LoVo (cell line): Measurements from ENCODE around the gene IL22RA1.

Source experiments
- DNase-seq: peaks from one replicate; pipeline ENCODE4 v3.0.0-alpha.2; 2016; ENCODE audit warnings: low spot score

Gene IL22RA1

DNA sequence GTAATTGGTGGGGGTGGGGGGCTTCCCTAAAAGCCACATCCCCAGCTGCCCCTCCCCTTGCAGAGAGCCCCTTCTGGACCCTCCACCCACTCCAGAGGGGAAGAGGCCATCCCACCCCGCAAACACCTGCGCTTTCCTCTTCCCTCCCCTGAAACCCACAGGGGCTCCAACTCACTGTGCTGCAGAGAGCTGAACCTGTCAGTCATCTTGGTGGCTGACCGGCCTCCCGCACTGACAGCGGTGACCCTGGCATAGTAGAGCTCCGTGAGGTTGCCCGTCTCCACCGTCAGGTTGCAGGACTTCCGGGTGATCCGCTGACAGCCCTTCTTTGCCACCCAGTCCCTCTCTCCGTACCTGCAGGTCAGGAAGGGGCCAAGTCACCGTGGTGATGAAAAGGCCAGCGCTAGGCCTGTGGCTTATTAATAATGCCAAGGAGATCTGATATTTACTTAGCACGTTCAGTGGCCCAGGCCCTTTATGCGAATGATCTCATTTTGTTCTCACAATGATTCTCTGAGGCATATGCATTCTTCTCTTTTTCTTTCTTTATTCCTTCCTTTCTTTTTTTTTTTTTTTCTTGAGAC is 5.9 kb downstream of the IL22RA1 start:
- no peak for DNase-seq

DNA sequence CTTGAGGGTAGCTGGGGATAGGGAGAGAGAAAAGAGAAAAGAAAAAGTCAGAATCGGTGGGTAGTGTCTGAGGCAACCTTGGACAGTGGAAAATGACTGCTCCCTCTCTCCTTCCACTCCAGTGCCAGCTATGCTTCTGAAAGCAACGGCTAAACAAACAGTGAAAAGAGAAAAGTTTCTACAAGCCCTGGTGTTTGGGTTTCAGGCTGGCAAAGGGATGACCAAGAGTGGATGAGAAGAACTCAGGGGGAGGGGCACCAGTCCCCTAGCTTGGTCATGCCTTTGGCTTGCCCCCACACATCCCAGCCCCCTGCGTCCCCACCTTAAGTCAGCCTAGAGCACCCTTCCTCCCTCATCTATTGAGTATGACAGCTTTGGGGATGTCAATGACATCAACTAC is 8.6 kb downstream of the IL22RA1 start:
- DNase-seq, result no peak

DNA sequence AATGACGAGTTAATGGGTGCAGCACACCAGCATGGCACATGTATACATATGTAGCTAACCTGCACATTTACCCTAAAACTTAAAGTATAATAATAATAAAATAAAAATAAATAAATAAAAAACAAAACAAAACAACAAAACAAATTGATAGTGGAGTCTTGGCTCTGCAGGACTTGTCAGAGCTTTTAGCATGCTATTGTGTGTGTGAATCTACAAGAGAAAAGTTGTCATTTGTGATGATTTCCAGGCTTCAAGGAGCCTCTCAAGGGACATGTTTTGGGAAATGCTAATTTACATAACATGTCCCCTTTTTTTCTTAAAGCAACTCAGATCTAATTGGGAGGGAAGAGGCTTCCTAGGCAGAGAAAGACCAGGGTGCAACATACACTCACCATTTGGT is 9.1 kb downstream of the IL22RA1 start:
- no peak for DNase-seq

DNA sequence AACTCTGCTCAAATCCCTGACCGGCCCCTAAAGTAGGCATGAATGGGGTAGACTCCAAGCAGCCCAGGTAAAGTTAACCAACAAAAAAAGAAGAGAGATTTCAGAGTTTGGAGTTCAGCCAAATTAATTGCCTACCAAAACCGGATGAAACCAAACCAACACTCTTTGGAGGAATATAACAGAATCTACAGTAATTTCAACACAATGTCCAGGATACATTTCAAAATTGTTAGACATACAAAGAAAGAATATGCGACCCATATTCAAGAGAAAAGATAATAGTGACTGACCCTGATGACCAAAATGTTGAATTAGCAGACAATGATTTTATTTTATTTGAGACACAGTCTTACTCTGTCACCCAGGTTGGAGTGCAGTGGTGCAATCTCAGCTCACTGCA is 12.6 kb downstream of the IL22RA1 start:
- DNase-seq, result no peak

DNA sequence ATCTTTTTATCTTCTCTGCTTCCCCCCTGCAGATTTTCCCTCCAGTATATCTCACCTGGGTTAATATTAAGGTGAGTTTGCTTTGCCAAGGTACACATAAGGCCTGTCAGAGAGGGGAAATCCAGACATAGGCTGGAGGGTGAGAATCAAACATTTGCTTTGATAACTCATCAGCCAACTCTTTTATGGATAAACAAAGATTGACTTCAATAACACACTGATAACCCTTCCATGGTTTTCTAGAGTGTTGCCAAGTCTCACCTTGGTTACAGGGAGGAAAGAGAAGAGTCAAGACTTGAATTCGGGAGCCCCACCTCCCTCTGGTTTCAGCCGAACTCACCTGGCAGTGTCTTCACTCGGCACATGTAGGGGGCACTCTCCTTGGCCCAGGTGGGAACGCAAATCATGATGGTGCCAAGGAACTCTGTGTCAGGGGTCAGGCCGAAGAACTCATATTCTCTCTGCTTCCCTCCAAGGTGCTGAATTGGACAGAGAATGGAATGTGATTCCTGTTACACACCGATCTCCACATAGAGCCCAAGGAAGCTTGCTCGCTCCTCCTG is 15.1 kb downstream of the IL22RA1 start:
- DNase-seq, result no peak

DNA sequence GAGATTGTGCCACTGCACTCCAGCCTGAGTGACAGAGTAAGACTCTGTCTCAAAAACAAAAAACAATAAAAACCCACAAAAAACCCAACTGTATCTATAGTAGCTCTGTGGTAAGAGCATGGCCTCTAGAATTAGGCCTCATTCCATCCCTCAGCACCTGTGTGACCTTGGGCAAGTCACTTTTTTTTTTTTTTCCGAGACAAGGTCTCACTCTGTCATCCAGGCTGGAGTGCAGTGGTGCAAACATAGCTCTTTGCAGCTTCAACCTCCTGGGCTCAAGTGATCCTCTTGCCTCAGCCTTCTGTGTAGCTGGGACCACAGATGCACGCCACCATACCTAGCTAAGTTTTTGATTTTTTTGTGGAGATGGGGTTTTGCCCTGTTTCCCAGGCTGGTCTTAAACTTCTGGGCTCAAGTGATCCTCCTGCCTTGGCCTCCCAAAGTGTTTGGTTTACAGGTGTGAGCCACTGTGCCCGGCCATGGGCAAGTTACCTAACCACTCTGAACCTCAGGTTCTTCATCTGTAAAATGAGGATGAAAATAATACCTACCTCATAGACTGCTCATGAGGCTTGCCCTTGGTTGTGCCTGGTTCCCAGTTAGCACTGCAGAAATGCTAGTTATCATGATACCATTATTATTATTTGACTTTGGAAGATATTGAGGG is 15.7 kb downstream of the IL22RA1 start:
- no peak for DNase-seq

DNA sequence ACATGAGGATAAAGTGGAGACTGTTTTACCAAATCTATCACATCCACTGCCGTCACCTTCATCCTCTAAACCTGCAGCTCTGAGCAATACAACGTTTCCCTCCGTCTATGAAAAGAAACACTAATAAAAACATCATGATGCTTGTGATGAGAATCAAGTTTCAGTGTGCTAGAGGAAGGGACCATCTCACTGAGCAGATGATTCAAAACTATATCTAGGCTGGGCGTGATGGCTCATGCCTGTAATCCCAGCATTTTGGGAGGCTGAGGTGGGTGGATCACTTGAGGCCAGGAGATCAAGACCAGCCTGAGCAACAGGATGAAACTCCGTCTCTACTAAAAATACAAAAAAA is 16.3 kb downstream of the IL22RA1 start:
- no peak for DNase-seq

DNA sequence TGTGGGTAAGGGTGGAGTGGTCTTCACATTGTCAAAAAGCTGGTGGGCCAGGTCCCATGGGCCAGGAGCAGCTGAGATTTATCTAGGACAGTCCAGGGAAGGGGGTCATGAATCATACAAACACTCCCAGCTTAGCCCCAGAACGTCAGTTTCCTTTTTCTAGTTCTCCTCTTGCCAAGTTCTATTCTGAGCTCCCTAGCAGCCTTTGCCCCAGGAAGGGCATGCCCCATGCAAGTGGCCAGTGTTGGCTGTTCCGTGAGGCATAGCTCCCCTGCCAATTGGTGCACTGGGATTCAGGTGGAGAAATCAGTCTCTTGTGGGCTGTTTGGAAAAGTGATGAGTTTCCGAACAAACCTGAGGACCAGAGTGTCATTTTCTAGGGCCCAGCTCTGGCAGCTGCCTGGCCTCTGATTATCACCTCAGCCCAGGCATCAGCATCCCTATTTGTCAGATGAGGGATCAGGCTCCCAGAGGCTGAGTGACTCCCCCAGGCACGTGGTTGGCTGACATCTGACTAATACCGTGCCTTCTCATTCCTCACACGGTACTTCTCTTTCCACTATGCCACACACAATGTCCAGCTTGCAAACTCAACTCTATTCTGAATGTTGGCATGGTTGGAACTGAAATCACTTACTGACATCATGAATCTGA is 16.8 kb downstream of the IL22RA1 start:
- no peak for DNase-seq

DNA sequence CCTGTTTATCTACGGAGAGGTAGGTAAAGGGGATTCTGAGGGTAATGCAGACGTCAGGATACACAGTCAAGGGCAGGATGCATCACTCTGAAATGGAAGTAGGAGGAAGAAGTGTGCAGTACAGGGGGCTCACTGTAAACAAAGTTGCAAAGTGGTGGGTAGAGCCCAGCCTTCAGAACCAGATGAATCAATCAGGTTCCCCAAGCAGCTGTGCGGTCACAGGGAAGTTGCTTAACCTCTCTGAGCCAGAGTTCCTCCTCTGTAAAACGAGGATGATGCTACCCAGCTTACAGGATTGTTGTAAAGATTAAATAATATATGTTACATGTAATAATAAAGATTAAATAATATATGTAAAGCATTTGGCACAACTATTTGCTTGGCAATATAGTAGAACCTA is 17.5 kb downstream of the IL22RA1 start:
- DNase-seq, result no peak

DNA sequence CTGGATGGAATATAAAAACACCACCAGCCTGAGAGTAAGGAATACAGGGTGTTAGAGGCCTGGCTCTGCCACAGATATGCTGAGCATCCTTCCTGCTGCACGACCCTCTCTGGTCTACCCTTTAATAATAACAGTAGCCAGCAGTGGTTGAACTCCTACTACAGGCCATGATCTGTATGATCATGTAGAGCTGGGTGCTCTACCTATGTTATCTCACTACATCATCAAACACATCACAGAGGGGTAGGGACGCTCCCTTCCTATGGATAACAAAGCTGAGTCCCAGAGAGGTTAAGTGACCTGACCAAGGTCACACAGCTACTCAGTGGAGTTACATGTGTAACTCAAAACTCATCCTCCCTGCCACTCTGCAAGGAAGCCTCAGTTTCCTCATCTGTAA is 18.0 kb downstream of the IL22RA1 start:
- no peak for DNase-seq

DNA sequence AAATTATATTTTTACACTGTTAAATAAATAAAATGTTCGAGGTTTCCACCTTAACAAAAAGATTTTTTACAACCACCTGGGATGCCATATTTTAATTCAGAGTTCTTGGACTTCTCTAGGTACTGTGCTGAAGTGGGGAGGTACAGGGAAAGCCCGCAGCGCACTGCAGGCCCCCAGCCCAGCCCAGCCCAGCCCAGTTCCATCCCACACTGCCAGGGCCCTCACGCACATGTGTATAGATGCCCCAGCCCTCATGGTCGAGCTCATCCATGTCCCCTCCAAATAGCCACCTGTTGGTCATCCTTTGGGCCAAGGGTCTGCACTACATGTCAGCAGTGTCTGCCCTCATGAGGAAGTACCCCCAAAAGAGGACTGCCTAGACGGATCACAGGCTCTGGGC is 19.3 kb downstream of the IL22RA1 start:
- DNase-seq, result no peak

DNA sequence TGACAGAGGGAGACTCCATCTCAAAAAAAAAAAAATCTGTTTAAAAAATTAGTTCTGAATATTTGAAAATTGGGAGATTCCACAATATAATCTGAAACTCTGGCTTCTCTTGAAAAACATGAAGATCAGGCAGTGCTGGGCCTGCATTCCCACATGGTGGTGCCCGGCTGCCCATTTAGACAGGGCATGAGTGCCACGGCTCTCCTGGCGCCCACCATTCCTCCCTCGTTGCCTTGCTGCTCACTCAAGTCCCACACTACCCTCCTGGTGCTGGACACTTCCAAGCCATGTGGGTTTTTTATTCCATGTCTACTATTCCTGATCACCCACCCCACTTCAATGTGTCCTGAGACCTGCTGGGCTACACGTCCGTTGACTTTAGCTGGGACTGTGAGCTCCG is 20.2 kb downstream of the IL22RA1 start:
- DNase-seq, result no peak

DNA sequence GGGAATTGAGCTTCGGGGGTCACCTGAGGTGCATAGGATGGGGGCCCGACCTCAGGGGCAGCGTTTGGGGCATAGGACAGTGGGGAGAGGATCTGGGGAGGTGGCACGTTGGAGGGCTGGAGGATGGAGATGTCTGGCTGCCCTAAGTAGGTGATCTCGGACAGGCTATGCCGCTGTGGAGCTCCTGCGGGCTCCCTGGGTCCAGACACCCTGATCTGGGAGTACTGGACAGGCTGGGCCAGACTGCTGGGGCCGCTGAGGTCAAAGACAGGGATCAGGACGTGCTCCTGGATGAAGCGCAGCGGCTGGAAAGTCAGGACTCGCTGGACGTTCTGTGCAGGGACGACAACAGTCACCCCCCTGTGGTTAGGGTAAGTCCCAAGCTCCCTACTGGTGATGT is 21.5 kb downstream of the IL22RA1 start:
- no peak for DNase-seq

DNA sequence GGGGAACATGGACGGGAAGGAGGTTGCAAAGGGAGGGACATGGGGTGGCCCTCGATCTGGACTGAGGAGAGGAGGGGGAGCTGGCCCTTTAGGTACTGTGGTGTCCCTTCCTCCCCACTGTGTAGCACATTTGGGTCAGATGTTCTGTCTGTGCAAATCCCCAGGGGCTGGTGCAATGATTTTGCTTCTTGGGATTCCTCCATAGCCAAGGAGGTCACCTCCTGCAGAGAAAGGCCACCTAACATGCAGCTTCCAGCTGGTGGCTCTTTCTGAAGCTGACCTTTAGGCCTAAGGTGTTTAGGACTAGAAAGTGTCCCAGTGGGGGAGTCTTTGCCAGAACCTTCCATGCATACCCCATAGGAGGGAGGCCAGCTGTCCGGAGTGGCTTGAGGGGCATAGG is 22.0 kb downstream of the IL22RA1 start:
- DNase-seq, result no peak

DNA sequence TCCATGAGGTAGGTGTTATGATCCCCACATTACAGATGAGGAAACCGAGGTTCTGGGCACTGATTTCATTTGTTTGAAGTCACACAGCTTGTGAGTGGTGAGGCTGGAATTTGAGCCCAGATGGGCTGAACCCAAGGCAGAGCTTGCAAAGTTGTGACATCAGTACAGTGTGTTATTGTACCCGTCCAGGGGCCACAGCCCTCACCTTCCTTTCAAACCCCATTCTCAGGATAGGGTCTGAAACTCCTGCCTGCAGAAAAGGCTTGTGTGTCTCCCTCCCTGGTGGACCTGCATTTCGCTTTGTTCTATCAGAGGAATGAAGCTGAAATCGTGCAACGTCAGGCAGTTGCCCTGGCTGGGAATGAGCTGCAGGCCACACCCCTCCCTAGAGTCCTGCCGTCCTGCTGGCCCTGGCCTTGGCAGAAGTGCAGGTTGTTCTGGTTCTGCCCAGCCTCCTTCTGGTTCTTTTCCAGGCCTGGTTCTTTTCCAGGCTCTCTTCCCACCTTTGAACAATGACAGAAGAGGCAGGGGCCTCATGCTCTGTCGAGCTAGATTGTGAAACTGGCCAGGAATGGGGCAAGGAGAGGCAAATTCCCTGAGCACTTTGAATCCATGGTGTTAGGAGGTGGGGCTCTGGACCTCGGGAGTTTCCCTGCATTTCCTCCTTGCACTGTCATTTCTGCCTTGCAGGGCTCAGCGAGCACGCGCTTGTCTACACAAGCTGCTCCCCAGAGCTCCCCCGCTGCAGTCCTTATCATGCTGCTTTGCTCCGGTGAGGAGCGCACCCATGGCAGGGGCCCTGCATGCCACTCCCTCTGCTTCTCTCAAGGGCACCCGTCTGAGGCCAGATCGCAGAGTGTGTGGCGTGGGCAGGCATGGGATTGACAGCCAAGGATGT is 22.8 kb downstream of the IL22RA1 start:
- no peak for DNase-seq

DNA sequence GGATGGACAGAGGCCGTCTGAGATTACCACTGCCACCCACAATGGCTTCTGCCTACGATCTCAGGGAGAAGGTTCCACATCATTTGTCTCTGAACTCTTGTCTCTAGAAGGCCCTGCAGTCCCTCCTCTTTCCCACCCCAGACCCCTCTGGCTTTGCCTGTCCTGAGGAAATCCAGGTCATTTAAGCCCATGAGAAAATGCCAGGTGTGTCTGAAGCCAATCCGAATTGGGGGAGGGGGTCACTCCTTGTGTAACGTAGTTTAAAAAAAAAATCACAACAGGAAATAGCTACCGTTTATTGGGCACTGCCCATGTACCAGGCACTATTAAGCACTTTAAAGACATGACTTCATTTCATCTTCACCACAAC is 23.5 kb downstream of the IL22RA1 start:
- DNase-seq, result no peak

DNA sequence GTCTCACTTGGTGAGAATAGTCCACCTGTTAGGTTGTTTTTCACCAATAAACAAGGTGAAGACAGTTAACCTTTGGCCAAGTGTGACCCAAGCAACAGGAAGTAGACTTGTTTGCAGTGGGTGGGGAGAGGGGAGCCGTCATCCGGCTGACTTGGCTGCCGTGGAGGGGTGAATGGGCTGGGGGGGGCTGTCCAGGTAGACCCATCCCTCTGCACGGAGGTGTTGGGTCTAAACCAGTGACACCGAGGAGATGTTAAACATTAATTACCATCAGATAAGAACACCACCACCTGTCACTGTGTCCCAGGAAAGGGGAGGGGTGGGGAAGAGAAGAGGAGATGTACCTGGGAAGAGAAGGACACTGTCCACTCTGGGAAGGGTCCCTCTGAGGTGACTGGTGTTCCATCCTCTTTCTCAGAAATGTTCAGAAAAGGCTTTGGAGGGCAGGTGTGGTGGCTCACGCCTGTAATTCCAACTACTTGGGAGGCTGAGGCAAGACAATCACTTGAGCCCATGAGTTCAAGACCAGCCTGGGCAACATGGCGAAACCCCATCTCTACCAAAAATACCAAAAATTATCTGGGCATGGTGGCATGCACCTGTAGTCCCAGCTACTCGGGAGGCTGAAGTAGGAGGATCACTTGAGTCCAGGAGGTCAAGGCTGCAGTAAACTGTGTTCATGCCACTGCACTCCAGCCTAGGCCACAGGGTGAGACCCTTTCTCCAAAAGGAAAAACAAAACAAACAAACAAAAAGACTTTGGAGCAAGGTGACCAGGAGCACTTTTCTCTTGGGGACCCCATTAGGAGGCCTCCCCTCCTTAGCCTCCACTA is 24.3 kb downstream of the IL22RA1 start:
- DNase-seq, result peak; percentile 68

DNA sequence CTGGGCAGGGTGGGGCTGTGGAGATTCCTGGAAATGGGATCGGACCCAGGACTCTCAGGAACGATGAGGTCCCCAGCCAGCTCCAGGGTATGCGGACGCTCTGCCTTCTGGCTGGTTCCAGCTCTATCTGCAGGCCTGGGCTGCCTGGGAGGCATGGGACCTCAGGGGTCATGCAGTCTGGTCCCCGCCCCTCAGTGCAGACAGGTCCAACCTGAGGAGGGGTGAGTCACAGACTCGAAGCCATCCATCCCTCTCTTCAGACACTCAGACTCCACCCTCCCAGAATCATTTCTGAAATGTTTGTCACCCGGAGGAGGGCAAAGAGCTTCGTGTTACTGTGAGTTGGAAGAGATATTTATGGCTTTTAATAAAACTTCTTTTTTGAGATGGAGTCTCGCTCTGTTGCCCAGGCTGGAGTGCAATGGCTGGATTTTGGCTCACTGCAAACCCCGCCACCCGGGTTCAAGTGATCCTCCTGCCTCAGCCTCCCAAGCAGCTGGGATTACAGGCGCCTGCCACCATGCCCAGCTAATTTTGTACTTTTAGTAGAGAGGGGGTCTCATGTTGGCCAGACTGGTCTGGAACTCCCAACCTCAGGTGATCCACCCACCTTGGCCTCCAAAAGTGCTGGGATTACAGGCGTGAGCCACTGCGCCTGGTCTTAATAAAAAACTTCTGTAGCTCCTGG is 25.1 kb downstream of the IL22RA1 start:
- peak; percentile 79 for DNase-seq

DNA sequence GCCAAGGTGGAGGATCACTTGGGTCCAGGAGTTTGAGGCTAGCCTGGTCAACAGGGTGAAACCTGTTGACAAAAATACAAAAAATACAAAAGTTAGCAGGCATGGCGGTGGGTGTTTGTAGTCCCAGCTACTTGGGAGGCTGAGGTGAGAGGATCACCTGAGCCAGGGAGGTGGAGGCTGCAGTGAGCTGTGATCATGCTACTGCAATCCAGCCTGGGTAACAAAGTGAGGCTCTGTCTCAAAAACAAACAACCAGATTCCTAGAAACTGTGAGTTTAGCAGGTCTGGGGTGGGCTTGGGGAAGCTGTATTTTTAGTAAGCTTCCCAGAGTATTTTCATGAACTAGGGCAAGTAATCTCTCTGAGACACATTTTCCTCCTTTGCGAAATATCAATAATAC is 25.8 kb downstream of the IL22RA1 start:
- no peak for DNase-seq

DNA sequence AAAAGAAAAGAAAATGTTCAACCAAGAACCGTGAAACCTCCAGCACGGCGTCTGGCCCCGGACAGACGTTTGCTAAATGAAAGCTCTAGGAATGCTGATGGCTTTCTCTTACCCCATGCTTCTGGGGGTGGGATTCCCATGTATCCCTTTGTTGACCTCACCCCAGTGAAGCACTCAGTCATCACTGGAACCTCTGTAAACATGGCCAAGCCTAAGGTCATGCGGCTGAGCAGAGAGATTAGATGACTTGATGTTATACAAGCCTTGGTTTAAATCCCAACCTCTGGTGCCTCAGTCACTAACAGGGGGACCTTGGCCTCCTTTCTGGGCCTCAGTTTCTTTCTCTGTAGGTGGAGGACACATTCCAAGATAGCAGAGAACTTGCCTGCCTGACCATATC is 28.2 kb downstream of the IL22RA1 start:
- no peak for DNase-seq

DNA sequence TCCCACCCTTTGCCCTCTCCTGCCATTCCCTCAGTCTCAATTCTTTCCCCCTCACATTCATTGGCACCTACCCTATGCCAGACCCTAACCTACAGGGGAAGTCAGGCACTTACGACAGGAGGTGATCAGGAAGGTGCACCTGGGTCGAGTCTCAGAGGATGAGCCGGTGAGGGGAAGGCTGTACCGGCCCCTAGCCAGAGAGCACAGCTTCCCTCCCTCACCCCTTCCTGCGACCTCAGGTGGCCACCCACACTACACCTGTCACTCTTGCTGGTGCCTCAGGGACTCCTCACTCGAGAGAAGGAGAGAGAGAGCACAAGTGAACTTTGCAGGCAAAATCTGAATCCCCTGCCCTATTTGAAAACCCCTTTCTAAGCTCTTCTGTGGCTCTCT is 29.3 kb downstream of the IL22RA1 start:
- no peak for DNase-seq
